Heart left ventricle (tissue), 16 donors: ENCODE results near the gene PML. TPM values are rescaled to one million over a fixed set of nuclear protein-coding genes. Genes with fewer than 3 reads are reported as not detected.
A peak's percentile ranks its signal among the peaks of the same experiment; 100 is the strongest.

Experiments
- ATAC-seq, 4 donors: fragments of 200-7000 bp; cut with Tn5 transposase; one replicate each; pipeline ENCODE4 v1.9.1; 2020 to 2022; ENCODE audit warnings: moderate library complexity in 4 of 4, mild to moderate bottlenecking in 3 of 4, moderate number of reproducible peaks in 1 of 4
- DNase-seq, 5 donors: peaks; one replicate each; pipeline ENCODE4 v3.0.0-alpha.2; 2020
- H3K27ac ChIP-seq, 12 donors: fragments of 200-600 bp; sonication (generic) in 4 of 12; one replicate each; pipeline versions ENCODE4 v1.5.0 to v1.8.0; 2016 to 2022; ENCODE audit warnings: mild to moderate bottlenecking in 2 of 12
- H3K27me3 ChIP-seq, 9 donors: fragments of 200-600 bp; sonication (generic) in 2 of 9; one replicate each; pipeline versions ENCODE4 v1.5.1 to v1.8.0; 2016 to 2022; ENCODE audit warnings: mild to moderate bottlenecking in 3 of 9
- H3K36me3 ChIP-seq, 9 donors: fragments of 200-600 bp; sonication (generic) in 2 of 9; one replicate each; pipeline versions ENCODE4 v1.5.0 to v1.8.0; 2018 to 2022; ENCODE audit warnings: mild to moderate bottlenecking in 2 of 9
- H3K4me1 ChIP-seq, 12 donors: fragments of 200-600 bp; sonication (generic) in 4 of 12; one replicate each; pipeline versions ENCODE4 v1.5.0 to v1.8.0; 2016 to 2022; ENCODE audit warnings: mild to moderate bottlenecking in 3 of 12
- H3K4me3 ChIP-seq, 12 donors: fragments of 200-600 bp; sonication (generic) in 4 of 12; one replicate each; pipeline versions ENCODE4 v1.5.0 to v1.8.0; 2017 to 2022; ENCODE audit warnings: mild to moderate bottlenecking in 9 of 12, moderate library complexity in 4 of 12
- H3K9me3 ChIP-seq, 12 donors: fragments of 200-600 bp; sonication (generic) in 4 of 12; one replicate each; pipeline versions ENCODE4 v1.5.0 to v1.8.0; 2016 to 2022; ENCODE audit warnings: mild to moderate bottlenecking in 1 of 12
- CTCF ChIP-seq, 12 donors: fragments of 200-600 bp; sonication (generic) in 4 of 12; IDR thresholded peaks; one replicate each; pipeline versions ENCODE4 v1.5.0 to v1.8.0; 2018 to 2022; ENCODE audit warnings: antibody characterized with exemption in 12 of 12, mild to moderate bottlenecking in 5 of 12
- POLR2A ChIP-seq, 2 donors: fragments of 450-650 bp; IDR thresholded peaks; one replicate each; pipeline ENCODE4 v1.6.1; 2017; ENCODE audit warnings: antibody characterized with exemption in 2 of 2, mild to moderate bottlenecking in 2 of 2, moderate library complexity in 2 of 2
- WGBS, 4 donors: extraction: QIAGEN DNeasy Blood & Tissue Kit in 2 of 4; methylation state at CpG; one replicate each; pipeline versions ENCODE4 v1.1.5 to v1.1.7; 2013 to 2018; 5-methylcytosine and 5-hydroxymethylcytosine counted together
- intact Hi-C, 10 donors: fragments of 100-400 bp; cut with DNase I; formaldehyde crosslinking; loops; one replicate each; pipeline versions ENCODE4 v1.11.1 to v1.14.2; 2022
- polyA plus RNA-seq, 2 donors: library from polyadenylated mRNA; stranded (reverse); fragments of 200-250 nt; gene quantifications; one replicate each; pipeline ENCODE4 v1.2.3, GENCODE V29; 2013
- total RNA-seq, 9 donors: library from RNA; depleted of rRNA in 2 of 9; stranded (reverse); fragments of >200 nt in 2 of 9; fragmentation: NEBNext Ultra II Directional in 3 of 9; extraction: Animal tissue kit (Norgen Biotek cat#: 25700) in 3 of 9; gene quantifications; one replicate each; pipeline versions ENCODE4 v1.1.0 to v1.2.4, GENCODE V29; 2016 to 2023
- donor health status: ischemic (EF 13 %, LVEDD 7.1; RV severe dilation, severe dysfunction).
- donor health status: healthy with polysubstance abuse.
- donor health status: DM: no; HTN: yes; CAD: no.
- donor health status: DM: no; HTN: no; CAD: no.
- donor health status: ischemic (EF 25% LVEDD 6.9; RV normal size, moderate dysfunction).
- donor health status: ischemic (EF 25% LVEDD 5.7; RV mildly dilated, moderate dysfunction).
- donor health status: healthy.
- donor health status: DM: yes; HTN: yes; CAD: no.
- donor health status: ischemic (EF 35%, LVEDD 5.7; RV mildly dilated, moderate dysfunction).
- donor health status: nonischemic (EF 11% LVEDD 7.7; RV severe dilation, severe dysfunction).
- donor health status: DM: yes; HTN: yes; CAD: no.
- donor health status: PGD.
- donor health status: ischemic (EF 29% LVEDD 5.4; RV normal size, mild dysfunction).
- donor health status: nonischemic (EF 23%, LVEDD 6.1; RV moderate dilation, normal function).

The PML gene
- total and polyA plus RNA-seq, 11 donors = 17.0 to 68.7 (median 25.4) TPM

- DNase-seq = no peak
- TF ChIP-seq POLR2A (IDR thresholded peaks at IDR 0.05) (no peak), CTCF (IDR thresholded peaks at IDR 0.05) (no peak)
- H3K4me1 ChIP-seq = peaks cover 40 to 100% (median 98%) of the 10 kb centered on the region in 12 donors
- intact Hi-C loops = no loop called here
- no peak for ATAC-seq
- WGBS, 4 donors = 52 to 72% (median 57%) methylated on average over 5 to 7 of the region's 7 CpGs
- peak overlapping the region; percentile 90 to 100 (median 96) for H3K27ac ChIP-seq
- H3K9me3 ChIP-seq = no peaks in the 10 kb centered on the region
- H3K36me3 ChIP-seq = peaks cover 0 to 33% (median 13%) of the 10 kb centered on the region in 9 donors
- H3K4me3 ChIP-seq = no peak overlapping the region
- H3K27me3 ChIP-seq = no peaks in the 10 kb centered on the region
These were observed 8.3 kb upstream of the PML start for GRCh38 chr15:73986055-73986775.

GRCh38 chr15:73986776-73987056, 7.8 kb upstream of the PML start:
- Histone ChIP-seq H3K4me3 (no peak overlapping the region), H3K4me1 (peaks cover 42 to 100% (median 98%) of the 10 kb centered on the region in 12 donors), H3K9me3 (no peaks in the 10 kb centered on the region), H3K27ac (peak overlapping the region; percentile 66 to 100 (median 95)), H3K27me3 (no peaks in the 10 kb centered on the region), H3K36me3 (peaks cover 0 to 33% (median 13%) of the 10 kb centered on the region in 9 donors)
- WGBS, 4 donors = 89 to 100% (median 98%) methylated on average over 1 of the region's 1 CpG
- no peak for DNase-seq
- intact Hi-C loops = no loop called here
- no peak for ATAC-seq
- TF ChIP-seq POLR2A (IDR thresholded peaks at IDR 0.05) (no peak), CTCF (IDR thresholded peaks at IDR 0.05) (no peak)

- ATAC-seq = no peak
- H3K4me1 ChIP-seq = peaks cover 37 to 97% (median 93%) of the 10 kb centered on the region in 12 donors
- intact Hi-C loops = no loop called here
These were observed 7.3 kb upstream of the PML start for GRCh38 chr15:73987250-73987649.

More at GRCh38 chr15:73987250-73987649, 7.3 kb upstream of the PML start:
- TF ChIP-seq CTCF (IDR thresholded peaks at IDR 0.05) = no peak
- no peak for TF ChIP-seq POLR2A (IDR thresholded peaks at IDR 0.05)
- peaks cover 0 to 33% (median 13%) of the 10 kb centered on the region in 9 donors for H3K36me3 ChIP-seq
- peak overlapping the region; percentile 66 to 100 (median 95) for H3K27ac ChIP-seq
- no peaks in the 10 kb centered on the region for H3K27me3 ChIP-seq
- no peak overlapping the region for H3K4me3 ChIP-seq
- no peaks in the 10 kb centered on the region for H3K9me3 ChIP-seq
- DNase-seq = no peak
- 65 to 85% (median 76%) methylated on average over 4 of the region's 4 CpGs for WGBS, 4 donors
